GM21529 (cell line): Measurements from ENCODE around the gene MAP2K5.
A peak's percentile ranks its signal among the peaks of the same experiment; 100 is the strongest.

ENCODE experiments used
- ATAC-seq: cut with Tn5 transposase; IDR thresholded peaks from one replicate; pipeline ENCODE4 v1.9.1; 2021; ENCODE audit not compliant: unreplicated experiment

Gene MAP2K5

GRCh38 chr15:67777071-67777470 is 234.6 kb downstream of the MAP2K5 start:
- no peak for ATAC-seq

- no peak for ATAC-seq
Observed at GRCh38 chr15:67777773-67778172, 235.3 kb downstream of the MAP2K5 start.

GRCh38 chr15:67778968-67779548 is 236.6 kb downstream of the MAP2K5 start:
- no peak for ATAC-seq

GRCh38 chr15:67779549-67780111 is 237.1 kb downstream of the MAP2K5 start:
- no peak for ATAC-seq

GRCh38 chr15:67781061-67781460 is 238.6 kb downstream of the MAP2K5 start:
- no peak for ATAC-seq

GRCh38 chr15:67781907-67782690 is 239.6 kb downstream of the MAP2K5 start:
- ATAC-seq: no peak

GRCh38 chr15:67782691-67782991 is 240.1 kb downstream of the MAP2K5 start:
- ATAC-seq: no peak

- ATAC-seq: peak; percentile 38
Observed at GRCh38 chr15:67783303-67783702, 240.8 kb downstream of the MAP2K5 start.

- peak; percentile 89 for ATAC-seq
Observed at GRCh38 chr15:67784090-67784781, 241.7 kb downstream of the MAP2K5 start.

- peak; percentile 10 for ATAC-seq
Observed at GRCh38 chr15:67784856-67785430, 242.4 kb downstream of the MAP2K5 start.

GRCh38 chr15:67785431-67785830 is 242.9 kb downstream of the MAP2K5 start:
- ATAC-seq: no peak

GRCh38 chr15:67786646-67787045 is 244.1 kb downstream of the MAP2K5 start:
- ATAC-seq: no peak

GRCh38 chr15:67788986-67789385 is 246.5 kb downstream of the MAP2K5 start:
- no peak for ATAC-seq

- ATAC-seq: no peak
Observed at GRCh38 chr15:67790610-67791319, 248.3 kb downstream of the MAP2K5 start.

- no peak for ATAC-seq
Observed at GRCh38 chr15:67792250-67792942, 249.9 kb downstream of the MAP2K5 start.

- no peak for ATAC-seq
Observed at GRCh38 chr15:67794832-67795574, 252.5 kb downstream of the MAP2K5 start.

- no peak for ATAC-seq
Observed at GRCh38 chr15:67796196-67797127, 254.0 kb downstream of the MAP2K5 start.

GRCh38 chr15:67799801-67800205 is 257.3 kb downstream of the MAP2K5 start:
- ATAC-seq: no peak

- no peak for ATAC-seq
Observed at GRCh38 chr15:67801142-67801541, 258.6 kb downstream of the MAP2K5 start.
